SU-DHL-6 (cell line): Measurements from ENCODE around the gene PTPRG.

Experiments used
- EZH2phosphoT487 ChIP-seq: fragments of 200-600 bp; sonication (generic), shearing (Covaris generic); conservative IDR thresholded peaks from 2 replicates; pipeline ENCODE4 v1.6.1; 2018; ENCODE audit warnings: mild to moderate bottlenecking, antibody characterized with exemption, low read length, moderate library complexity, mixed read lengths
- TF ChIP-seq, protein P1 (sequence below): fragments of 200-600 bp; sonication (generic); IDR thresholded peaks from one replicate; pipeline ENCODE4 v1.5.1; 2017; ENCODE audit warnings: antibody characterized with exemption, mild to moderate bottlenecking, low read length, moderate library complexity; ENCODE audit not compliant: insufficient read depth, poor library complexity, severe bottlenecking

DNA sequence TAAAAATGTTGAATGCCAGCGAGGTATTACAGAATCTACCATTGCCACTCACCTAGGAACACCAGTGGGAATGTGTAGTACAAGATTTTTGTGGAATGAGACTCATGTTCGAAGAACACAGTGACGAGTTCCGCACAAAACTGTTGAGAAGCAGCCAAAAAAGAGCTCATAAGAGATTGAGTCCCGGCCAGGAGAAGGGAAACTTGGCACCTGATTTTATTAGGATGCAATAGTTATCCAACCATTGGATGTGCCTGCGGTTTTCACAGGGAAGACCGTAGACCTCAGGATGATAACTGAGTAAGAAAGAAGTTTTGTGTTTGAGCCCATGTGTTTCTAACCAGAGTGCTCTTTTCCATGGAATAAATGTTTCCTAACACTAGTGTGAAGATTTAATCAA is 88.9 kb downstream of the PTPRG start:
- TF ChIP-seq, protein P1, sequence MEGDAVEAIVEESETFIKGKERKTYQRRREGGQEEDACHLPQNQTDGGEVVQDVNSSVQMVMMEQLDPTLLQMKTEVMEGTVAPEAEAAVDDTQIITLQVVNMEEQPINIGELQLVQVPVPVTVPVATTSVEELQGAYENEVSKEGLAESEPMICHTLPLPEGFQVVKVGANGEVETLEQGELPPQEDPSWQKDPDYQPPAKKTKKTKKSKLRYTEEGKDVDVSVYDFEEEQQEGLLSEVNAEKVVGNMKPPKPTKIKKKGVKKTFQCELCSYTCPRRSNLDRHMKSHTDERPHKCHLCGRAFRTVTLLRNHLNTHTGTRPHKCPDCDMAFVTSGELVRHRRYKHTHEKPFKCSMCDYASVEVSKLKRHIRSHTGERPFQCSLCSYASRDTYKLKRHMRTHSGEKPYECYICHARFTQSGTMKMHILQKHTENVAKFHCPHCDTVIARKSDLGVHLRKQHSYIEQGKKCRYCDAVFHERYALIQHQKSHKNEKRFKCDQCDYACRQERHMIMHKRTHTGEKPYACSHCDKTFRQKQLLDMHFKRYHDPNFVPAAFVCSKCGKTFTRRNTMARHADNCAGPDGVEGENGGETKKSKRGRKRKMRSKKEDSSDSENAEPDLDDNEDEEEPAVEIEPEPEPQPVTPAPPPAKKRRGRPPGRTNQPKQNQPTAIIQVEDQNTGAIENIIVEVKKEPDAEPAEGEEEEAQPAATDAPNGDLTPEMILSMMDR, result no peak
- TF ChIP-seq EZH2phosphoT487, result no peak
